RWPE2 (cell line): ENCODE measurements around the gene TOMM40L.

Experiments
- ATAC-seq: fragments of 200-7000 bp; cut with Tn5 transposase; 3 replicates; pipeline ENCODE4 v1.9.1; 2021; ENCODE audit warnings: low read depth
- DNase-seq: peaks from one replicate; pipeline ENCODE4 v3.0.0-alpha.2; 2020; ENCODE audit warnings: low spot score
- H3K27ac ChIP-seq: fragments of 450-650 bp; 2 replicates; pipeline ENCODE4 v1.5.1; 2017; ENCODE audit warnings: mild to moderate bottlenecking; ENCODE audit not compliant: poor library complexity, severe bottlenecking
- H3K27me3 ChIP-seq: fragments of 250-450 bp; sonication (Bioruptor Pico); 2 replicates; pipeline ENCODE4 v1.5.1; 2021; ENCODE audit warnings: mild to moderate bottlenecking, moderate library complexity; ENCODE audit not compliant: insufficient read depth, poor library complexity, severe bottlenecking
- H3K36me3 ChIP-seq: fragments of 250-450 bp; sonication (Bioruptor Pico); 2 replicates; pipeline ENCODE4 v1.5.1; 2020; ENCODE audit warnings: low read depth, mild to moderate bottlenecking, moderate library complexity
- H3K4me1 ChIP-seq: fragments of 250-450 bp; sonication (Bioruptor Pico); 2 replicates; pipeline ENCODE4 v1.5.1; 2021; ENCODE audit warnings: mild to moderate bottlenecking, moderate library complexity; ENCODE audit not compliant: insufficient read depth, poor library complexity, severe bottlenecking
- H3K4me3 ChIP-seq: fragments of 250-450 bp; sonication (Bioruptor Pico); 2 replicates; pipeline ENCODE4 v1.5.1; 2021; ENCODE audit warnings: mild to moderate bottlenecking, moderate library complexity; ENCODE audit not compliant: severe bottlenecking
- H3K9me3 ChIP-seq: fragments of 250-450 bp; sonication (Bioruptor Pico); 2 replicates; pipeline ENCODE4 v1.5.1; 2021; ENCODE audit warnings: mild to moderate bottlenecking, moderate library complexity; ENCODE audit not compliant: severe bottlenecking
- CTCF ChIP-seq: fragments of 450-650 bp; IDR thresholded peaks from one replicate; pipeline ENCODE4 v1.5.1; 2017; ENCODE audit warnings: mild to moderate bottlenecking, moderate library complexity; ENCODE audit not compliant: poor library complexity, severe bottlenecking

The TOMM40L gene

GRCh38 chr1:161187311-161187710, 38.5 kb upstream of the TOMM40L start:
- ATAC-seq (no peak), DNase-seq (no peak)
- H3K9me3 ChIP-seq = no peaks in the 10 kb centered on the region
- H3K27ac ChIP-seq = no peak overlapping the region
- TF ChIP-seq CTCF = no peak
- H3K27me3 ChIP-seq = no peaks in the 10 kb centered on the region
- no peaks in the 10 kb centered on the region for H3K36me3 ChIP-seq
- H3K4me3 ChIP-seq = no peak overlapping the region
- H3K4me1 ChIP-seq = peaks cover 7% of the 10 kb centered on the region

GRCh38 chr1:161188381-161188780, 37.5 kb upstream of the TOMM40L start:
- Histone ChIP-seq H3K27ac (no peak overlapping the region), H3K4me1 (no peaks in the 10 kb centered on the region), H3K9me3 (no peaks in the 10 kb centered on the region), H3K27me3 (no peaks in the 10 kb centered on the region), H3K36me3 (no peaks in the 10 kb centered on the region), H3K4me3 (no peak overlapping the region)
- ATAC-seq = no peak
- DNase-seq = no peak
- TF ChIP-seq CTCF = no peak

GRCh38 chr1:161189036-161189435, 36.8 kb upstream of the TOMM40L start:
- Histone ChIP-seq H3K36me3 (no peaks in the 10 kb centered on the region), H3K4me1 (no peaks in the 10 kb centered on the region), H3K27ac (no peak overlapping the region), H3K4me3 (no peak overlapping the region), H3K27me3 (no peaks in the 10 kb centered on the region), H3K9me3 (no peaks in the 10 kb centered on the region)
- ATAC-seq (no peak), DNase-seq (no peak)
- no peak for TF ChIP-seq CTCF

DNA sequence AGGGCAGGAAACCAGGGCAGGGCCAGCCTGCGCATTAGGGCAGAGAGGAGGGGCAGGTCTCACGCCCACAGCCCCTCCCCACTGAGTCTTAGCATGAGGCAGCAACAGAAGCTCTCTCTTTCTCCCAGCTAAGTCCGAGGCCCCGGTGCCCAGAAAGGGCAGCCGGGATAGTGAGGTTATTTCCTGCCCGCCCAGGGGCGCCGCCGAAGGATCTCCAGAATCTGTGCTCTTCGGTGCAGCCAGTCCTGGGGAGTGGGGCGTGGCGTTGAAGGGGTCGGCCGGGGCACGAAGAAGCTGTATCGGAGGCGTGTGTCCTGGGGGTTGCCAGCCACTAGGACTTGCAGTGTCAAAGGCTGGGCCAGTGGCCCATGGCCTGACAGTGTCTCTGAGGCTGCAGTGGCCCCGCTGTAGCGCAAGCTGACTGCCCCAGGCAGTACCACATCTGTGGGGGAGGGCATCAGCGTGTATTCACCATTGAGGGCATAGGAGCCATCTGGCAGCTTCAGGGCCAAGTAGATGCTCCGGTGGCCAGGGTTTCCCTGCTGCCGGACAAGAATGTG, 34.8 kb upstream of the TOMM40L start:
- Histone ChIP-seq H3K9me3 (no peaks in the 10 kb centered on the region), H3K27me3 (no peaks in the 10 kb centered on the region), H3K4me1 (no peaks in the 10 kb centered on the region), H3K4me3 (no peak overlapping the region), H3K36me3 (no peaks in the 10 kb centered on the region), H3K27ac (no peak overlapping the region)
- TF ChIP-seq CTCF = no peak
- DNase-seq (no peak), ATAC-seq (no peak)

DNA sequence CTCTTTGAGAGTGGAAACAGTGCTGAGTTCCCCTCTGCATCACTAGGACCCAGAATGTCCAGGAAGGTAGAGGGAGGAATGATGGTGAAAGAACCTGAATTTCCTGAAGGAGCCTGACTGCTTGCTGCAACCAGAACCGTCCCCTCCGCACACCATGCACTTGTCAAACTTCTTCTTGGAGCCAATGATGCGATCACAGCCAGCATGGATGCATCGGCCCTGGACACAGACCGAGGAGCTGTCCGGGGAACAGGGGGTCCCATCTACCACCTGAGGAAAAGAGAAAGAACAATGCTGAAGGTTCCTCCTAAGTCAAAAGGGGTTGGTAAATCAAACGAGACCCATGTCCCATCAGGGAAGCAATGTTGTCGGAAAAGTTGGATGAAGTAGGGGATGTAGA, 33.9 kb upstream of the TOMM40L start:
- ATAC-seq (no peak), DNase-seq (no peak)
- TF ChIP-seq CTCF = no peak
- Histone ChIP-seq H3K27ac (no peak overlapping the region), H3K9me3 (no peaks in the 10 kb centered on the region), H3K27me3 (no peaks in the 10 kb centered on the region), H3K4me1 (no peaks in the 10 kb centered on the region), H3K4me3 (no peak overlapping the region), H3K36me3 (no peaks in the 10 kb centered on the region)
